ENCODE results near the gene PLAGL1.
A peak's percentile ranks its signal among the peaks of the same experiment; 100 is the strongest.
"Not testable (repeated sequence)": the region's sequence is repeated elsewhere in the genome, so short reads cannot be mapped to it uniquely, and the experiment has no call there.

Gene PLAGL1, protein sequence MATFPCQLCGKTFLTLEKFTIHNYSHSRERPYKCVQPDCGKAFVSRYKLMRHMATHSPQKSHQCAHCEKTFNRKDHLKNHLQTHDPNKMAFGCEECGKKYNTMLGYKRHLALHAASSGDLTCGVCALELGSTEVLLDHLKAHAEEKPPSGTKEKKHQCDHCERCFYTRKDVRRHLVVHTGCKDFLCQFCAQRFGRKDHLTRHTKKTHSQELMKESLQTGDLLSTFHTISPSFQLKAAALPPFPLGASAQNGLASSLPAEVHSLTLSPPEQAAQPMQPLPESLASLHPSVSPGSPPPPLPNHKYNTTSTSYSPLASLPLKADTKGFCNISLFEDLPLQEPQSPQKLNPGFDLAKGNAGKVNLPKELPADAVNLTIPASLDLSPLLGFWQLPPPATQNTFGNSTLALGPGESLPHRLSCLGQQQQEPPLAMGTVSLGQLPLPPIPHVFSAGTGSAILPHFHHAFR

DNA sequence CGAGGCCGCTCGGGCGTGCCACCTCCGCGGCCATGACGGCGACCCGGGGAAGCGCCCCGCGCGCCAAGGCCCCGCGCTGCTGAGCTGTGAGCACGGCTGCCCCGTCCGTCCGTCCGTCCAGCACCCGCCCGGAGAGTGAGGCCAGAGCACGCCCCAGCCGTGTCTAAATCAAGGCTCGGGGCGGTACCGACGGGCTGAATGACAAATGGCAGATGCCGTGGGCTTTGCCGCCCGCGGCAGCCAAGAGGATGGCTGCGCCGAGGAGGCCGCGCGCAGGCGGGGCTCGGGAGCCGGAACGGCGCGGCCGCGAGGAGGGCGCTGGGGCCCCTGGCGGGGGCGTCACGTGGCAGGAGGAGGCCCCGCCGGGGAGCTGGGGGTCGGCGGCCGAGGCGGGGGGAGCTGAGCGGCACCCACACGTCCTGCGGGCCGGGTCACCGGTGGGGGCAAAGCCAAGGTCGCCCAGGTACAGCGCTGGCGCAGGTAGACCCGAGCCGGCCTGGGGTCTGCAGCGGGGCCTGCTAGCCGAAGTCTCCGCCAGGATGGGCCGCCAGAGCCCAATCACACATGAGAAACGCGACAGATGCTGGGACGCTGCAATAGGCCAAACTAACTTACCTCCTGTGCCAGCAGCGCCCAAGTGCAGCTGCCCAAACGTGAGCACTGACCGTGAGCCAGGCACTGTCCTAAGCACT, at the start of gene PLAGL1:
PLAGL1 (minus strand) TSS at position 140 of the 692 bp plus-strand sequence. CDS start 60,123 bp downstream, outside the sequence.
- Histone ChIP-seq H3K27ac (peak within 1 kb of the TSS; percentile 14 to 93 (median 71)), H3K4me3 (peak within 1 kb of the TSS; percentile 46 to 64 (median 55))

DNA sequence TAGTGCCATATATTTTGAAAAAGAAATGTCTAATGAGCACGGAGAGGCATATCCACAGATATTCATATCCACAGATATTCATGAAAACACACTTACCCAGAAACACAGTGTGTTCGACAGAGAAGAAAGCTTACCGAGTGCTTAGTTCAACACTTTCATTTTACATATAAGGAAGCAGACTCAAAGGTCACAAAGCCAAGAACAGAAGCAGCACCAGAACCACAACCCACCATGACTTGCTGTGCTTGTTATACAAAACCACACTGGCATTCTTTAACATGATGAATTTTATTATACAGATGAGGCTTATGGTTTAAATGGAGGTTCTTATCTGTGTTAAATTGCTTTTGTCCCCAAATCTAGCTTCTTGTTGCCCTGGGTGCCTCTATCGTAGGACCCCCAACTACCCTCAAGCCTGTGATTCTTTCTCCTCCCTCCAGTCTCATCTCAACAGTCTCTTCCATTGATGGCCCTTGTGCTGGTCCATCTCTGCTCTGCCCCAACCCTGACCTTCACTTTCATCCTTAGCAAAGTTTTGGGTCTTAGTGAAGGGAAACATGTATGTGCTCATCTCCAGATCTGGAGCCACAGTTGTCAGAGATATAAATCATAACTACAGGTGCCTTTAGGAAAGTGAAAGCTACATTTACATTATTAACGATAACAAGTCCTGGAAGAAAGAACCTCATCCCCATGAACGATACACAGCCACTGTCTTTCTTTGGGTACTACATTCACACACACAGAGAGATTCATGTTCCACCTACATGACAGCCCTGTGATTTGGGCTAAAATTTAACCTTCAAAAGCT, 47.3 kb upstream of the PLAGL1 start:
- H3K27ac ChIP-seq: peak overlapping the region in 6 of 21 experiments; percentile 12 to 60 (median 38)
- no peak overlapping the region for H3K4me3 ChIP-seq

DNA sequence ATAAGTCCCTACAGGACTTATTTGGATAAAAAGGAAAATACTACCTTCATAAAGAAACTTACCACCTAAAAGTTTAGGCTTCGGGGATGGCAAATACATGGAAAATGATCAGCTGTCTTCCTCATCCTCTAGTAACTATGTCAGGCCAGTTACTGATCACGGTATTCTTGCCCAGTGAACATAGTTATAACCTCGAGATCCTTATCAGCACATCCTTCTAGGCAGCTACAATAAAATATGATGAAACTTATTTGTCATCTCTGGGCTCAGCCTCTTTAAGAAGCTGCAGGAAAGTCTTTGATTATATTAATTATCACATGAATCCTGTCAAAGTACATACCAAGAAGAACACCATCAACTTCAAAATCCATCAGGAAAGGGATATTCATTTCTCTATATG, 45.5 kb upstream of the PLAGL1 start:
- Histone ChIP-seq H3K27ac (no peak overlapping the region), H3K4me3 (no peak overlapping the region)

DNA sequence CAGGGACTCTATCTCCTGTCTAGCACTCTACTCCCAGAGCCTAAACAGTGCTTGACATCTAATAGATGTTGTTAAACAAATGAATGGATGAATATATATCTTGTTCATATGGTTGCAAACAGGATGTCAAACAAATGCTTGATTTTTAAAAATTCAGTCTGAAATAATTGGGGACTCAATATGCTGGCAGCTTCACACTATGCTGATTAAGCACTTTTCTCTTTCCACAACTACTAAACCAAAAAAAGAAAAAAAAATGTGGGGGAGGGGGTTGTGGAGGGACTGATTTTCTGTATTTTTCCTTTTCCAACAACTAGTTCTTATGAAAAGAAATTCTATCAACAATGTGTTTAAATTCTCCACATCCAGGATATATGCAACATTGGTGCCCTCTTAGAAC, 44.4 kb upstream of the PLAGL1 start:
- H3K27ac ChIP-seq: no peak overlapping the region
- H3K4me3 ChIP-seq: no peak overlapping the region

DNA sequence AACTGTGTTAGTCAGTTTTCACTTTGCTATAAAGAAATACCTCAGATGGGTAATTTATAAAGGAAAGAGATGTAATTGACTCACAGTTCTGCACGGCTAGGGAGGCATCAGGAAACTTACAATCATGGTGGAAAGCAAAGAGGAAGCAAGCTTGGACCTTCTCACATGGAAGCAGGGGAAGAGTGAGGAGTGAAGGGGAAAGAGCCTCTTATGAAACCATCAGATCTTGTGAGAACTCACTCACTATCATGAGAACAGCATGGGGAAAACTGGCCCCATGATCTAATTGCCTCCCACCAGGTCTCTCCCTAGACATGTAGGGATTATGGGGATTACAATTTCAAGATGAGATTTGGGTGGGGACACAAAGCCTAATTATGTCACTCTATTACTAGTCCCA, 41.3 kb upstream of the PLAGL1 start:
- no peak overlapping the region for H3K4me3 ChIP-seq

DNA sequence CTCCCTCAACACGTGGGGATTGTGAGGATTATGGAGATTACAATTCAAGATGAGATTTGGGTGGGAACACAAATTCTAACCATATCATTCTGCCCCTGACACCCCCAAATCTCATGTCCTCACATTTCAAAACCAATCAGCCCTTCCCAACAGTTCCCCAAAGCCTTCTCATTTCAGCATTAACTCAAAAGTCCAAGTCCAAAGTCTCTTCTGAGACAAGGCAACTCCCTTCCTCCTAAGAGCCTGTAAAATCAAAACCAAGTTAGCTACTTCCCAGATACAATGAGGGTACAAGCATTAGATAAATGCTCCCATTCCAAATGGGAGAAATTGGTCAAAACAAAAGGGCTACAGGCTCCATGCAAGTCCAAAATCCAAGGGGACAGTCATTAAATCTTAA, 39.6 kb upstream of the PLAGL1 start:
- Histone ChIP-seq H3K27ac (no peak overlapping the region), H3K4me3 (no peak overlapping the region)

More for the DNA sequence above, 41.3 kb upstream of the PLAGL1 start:
- H3K27ac ChIP-seq: no peak overlapping the region

DNA sequence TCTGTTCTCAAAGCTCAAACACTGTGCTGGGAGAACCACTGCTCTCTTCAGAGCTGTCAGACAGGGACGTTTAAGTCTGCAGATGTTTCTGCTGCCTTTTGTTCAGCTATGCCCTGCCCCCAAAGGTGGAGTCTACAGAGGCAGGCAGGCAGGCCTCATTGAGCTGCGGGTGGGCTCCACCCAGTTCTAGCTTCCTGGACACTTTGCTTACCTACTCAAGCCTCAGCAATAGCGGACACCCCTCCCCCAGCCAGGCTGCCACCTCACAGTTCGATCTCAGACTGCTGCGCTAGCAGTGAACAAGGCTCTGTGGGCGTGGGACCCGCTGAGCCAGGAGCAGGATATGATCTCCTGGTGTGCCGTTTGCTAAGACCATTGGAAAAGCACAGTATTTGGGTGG, 38.6 kb upstream of the PLAGL1 start:
- not testable (repeated sequence) for H3K27ac ChIP-seq, H3K4me3 ChIP-seq

DNA sequence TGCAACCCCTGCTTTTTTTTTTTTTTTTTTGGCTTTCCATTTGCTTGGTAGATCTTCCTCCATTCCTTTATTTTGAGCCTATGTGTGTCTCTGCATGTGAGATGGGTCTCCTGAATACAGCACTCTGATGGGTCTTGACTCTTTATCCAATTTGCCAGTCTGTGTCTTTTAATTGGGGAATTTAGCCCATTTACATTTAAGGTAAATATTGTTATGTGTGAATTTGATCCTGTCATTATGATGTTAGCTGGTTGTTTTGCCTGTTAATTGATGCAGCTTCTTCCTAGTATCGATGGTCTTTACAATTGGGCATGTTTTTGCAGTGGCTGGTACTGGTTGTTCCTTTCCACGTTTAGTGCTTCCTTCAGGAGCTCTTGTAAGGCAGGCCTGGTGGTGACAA, 36.9 kb upstream of the PLAGL1 start:
- H3K27ac ChIP-seq, H3K4me3 ChIP-seq: not testable (repeated sequence)

DNA sequence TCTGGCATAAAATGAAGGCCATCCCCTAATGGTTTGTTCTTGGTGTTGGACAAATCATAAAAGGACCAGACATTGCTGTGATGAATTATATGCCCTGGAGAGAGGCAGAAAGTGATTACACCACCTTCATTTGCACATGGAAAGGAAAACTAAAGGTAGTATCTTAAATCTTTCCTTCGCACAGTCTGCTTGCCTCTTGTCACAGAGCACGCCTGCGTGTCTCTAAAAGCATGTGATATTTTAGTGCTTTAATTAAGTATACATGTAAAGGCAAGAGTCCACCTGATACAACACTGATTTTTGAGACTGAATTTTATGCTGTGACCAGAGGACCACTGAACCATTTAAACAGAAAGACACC, 28.8 kb upstream of the PLAGL1 start:
- Histone ChIP-seq H3K4me3 (peak overlapping the region in 2 of 7 experiments; percentile 6), H3K27ac (peak overlapping the region in 15 of 21 experiments; percentile 15 to 78 (median 55))

DNA sequence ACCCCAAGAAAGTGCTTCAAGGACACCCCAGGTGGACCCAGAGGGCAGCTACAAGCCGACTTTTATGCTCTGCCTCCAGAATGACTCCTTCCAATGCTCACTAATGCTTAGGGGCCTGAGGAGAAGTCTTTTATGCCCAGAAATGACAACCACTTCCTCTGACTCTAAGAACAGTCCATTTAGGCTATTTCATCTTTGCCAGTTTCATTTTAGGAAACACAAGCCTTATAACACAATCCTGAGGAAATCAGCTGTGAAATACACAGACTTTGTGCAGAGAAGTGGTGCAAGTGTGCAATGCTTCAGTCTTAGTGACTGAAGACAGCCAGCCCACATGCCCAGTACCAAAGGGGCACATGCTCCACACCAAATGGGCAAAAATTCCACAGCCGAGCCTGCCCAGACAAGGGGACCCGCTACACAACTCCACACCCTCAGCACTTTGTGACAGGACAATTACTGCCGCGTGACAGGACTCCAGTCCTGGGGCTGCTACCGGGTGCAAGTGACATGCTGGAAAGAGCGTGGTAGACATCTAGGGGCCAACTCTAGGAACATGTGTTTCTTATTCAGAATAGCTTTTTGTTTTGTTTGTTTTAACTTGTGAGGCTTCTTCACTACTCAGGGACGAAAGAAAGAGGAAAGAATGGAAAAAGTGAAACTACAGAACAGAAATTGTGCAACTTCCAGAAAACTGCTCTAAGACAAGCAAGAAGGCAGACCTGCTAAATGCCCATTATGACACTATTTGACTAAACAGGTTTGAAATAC, 28.2 kb upstream of the PLAGL1 start:
- H3K27ac ChIP-seq: peak overlapping the region in 20 of 21 experiments; percentile 15 to 78 (median 60)
- H3K4me3 ChIP-seq: peak overlapping the region in 3 of 7 experiments; percentile 6 to 8 (median 6)

DNA sequence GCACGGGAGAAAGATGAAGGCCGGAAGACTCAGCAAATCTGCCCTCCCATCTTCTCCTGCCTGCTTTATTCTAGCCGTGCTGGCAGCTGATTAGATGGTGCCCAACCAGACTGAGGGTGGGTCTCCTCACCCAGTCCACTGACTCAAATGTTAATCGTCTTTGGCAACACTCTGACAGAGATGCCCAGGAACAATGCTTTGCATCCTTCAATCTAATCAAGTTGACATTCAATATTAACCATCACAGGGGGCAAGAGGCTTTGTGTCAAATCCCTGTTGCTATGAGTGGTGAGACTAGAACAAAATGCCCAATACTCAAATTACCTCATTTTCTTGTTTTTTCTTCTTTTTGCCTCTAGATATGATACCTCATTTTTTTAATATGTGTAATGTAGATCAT, 27.4 kb upstream of the PLAGL1 start:
- Histone ChIP-seq H3K27ac (peak overlapping the region in 14 of 21 experiments; percentile 12 to 78 (median 60)), H3K4me3 (no peak overlapping the region)

DNA sequence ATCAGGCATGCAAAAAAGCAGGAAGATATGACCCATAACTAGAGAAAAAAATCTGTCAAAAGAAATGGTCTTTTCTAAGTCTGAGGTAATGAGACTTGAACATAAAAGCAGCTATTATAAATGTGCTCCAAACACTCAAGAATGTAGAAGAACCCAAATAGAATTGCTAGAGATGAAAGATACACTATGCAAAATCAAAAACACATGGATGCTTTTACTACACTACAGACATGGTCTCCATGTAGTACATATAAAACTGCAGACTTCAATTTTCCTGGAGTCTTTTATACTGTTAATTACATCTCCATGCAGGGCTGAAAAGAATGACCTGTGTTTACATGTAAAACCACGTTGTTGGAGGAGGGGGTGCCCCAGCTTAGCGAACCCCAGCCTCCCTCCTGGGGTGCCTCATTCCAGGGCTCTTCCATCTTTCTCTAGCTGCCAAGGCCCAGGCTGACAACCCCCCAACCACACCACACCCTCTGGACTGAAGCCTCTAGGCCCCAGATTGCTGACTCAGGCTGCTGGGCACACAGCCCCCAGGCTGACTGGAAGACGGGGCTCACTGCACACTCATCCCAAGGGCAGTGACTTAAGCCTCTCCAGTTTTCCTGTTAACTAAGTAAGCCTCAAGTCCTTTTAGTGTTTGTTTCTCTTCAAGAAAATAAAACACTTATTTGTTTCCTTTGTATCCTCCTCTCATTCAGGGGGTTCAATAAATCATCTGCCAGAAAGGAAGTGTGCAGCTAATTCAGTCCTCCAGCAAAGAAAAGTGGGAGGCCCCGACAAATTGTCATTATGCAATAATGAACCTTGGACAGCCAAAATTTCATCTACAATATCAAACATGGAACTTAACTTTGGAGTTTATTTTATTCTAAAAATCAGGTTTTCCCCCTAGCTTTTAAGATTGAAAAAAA, 26.0 kb upstream of the PLAGL1 start:
- H3K27ac ChIP-seq: peak overlapping the region in 3 of 21 experiments; percentile 25 to 45 (median 33)
- H3K4me3 ChIP-seq: no peak overlapping the region

DNA sequence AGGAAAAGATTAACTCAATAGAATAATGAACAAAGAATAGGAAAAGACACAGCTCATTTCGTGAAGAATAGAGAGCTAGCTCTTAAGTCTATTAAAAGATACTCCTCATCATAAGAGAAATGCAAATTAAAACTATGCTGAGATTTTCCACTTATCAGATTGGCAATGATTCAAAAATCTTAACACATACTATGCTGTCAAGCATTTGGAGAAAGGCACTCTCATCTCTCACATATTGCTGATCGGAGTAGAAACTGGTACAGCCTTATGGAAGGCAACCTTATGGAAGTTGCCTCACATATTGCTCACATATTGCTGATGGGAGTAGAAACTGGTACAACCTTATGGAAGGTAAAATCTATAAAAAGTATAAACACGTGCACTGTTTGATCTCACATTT, 21.4 kb upstream of the PLAGL1 start:
- Histone ChIP-seq H3K4me3 (no peak overlapping the region), H3K27ac (no peak overlapping the region)

DNA sequence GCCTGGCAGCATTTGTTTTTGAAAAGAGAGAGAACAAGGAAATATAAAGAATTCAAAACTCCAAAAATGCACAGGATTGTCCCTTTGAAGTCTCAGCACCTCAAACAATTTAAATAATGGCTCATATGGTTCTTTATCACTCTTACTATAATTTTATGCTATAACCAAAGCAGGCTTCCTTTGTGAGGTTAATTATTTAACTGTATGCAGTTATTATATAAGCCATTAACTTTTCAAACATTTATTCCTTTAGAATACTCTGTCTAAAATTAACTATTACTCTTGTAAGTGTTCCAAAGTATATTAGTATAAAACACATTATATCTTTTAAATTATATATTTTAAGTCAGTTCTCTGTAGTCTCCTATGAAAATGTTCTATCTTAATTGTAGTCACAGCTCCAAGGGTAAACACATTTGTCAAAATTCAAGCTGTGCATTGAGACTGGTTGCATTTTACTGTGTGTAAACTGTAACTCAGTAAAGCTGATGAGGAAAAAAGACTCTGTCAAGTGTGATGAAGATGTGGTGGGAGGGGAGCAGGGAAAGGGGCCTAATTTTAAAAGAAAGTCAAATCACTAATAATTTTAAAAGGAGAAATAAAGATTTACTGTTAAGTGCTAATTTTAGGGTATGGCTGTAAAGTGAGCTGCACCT, 20.0 kb upstream of the PLAGL1 start:
- H3K27ac ChIP-seq: no peak overlapping the region
- H3K4me3 ChIP-seq: no peak overlapping the region

DNA sequence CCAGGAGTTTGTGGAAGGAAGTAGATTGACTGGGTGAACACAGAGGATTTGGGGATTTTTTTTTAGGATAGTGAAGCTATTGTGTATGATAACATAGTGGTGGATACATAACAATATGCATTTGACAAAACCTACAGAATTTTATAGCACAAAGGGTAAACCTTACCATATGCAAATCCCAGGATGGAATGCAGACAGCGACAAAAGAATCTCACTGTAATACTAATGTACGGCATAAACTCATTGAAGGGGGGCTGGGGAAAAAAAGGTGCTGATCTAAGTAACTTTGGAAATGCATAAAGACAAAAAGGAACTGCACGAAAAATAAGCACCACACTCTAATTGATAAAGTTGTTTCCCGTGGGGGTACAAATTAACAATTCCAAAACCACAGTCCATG, 15.2 kb upstream of the PLAGL1 start:
- no peak overlapping the region for H3K4me3 ChIP-seq
- H3K27ac ChIP-seq: no peak overlapping the region

DNA sequence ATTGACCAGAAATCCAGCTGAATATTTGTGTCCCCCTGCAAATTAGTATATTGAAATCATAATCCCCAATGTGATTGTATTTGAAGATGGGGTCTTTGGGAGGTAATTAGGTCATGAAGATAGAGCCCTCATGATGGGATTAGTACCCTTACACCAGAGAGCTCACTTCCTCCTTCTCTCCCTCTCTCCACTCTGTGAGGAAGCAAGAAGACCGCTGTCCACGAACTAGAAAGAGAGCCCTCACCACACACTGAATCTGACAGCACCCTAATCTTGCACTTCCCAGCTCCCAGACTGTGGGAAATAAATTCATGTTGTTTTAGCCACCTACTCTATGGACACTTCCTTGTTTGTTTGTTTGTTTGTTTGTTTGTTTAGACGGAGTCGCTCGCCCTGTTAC, 11.9 kb upstream of the PLAGL1 start:
- Histone ChIP-seq H3K4me3 (no peak overlapping the region), H3K27ac (no peak overlapping the region)

DNA sequence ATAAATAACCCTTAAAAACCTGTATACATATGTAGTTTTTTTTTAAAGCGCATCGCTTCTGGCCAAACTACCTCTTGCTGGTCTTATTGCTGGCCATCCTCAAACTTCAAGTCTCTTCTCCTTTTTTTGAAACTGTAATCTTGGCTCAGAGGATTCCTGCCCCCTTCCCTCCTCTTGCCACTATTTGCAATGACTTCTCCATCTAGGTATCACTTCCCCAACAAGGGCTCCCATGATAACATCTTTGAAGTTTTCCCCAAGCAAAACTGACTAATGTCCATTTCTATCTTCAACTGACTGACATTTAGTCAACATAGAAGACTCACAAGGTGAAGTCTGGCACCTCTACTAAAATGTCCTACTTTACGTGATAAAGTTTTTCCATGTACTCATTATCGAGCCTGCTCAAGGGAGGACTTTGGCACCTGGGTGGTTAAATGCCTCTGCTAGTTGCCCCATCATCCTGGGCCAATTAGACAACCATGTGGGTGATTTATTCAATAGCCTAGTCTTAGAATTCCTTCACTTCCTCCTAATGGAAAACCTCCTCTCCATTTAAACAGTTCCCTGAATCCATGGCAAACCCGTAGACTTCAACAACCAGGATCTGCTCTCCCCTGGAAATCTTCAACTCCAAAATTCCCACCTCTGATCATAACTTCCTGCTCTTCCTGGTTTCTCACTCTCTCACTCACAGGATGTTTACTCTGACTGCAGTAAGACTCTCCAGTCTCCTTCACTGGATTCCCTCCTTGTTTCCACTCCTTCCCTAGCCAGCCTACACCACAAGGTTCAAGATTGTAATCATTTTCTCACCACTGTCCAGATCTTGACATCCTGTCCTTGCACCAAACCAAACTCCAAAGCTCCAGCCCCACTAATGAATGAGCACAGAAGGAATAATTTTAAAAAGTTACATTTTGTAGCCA, 9.4 kb upstream of the PLAGL1 start:
- H3K4me3 ChIP-seq: no peak overlapping the region
- no peak overlapping the region for H3K27ac ChIP-seq
